ENCODE data around the gene TMPRSS13. TPM values are rescaled to one million over a fixed set of nuclear protein-coding genes. Genes with fewer than 3 reads are reported as not detected.
A peak's percentile ranks its signal among the peaks of the same experiment; 100 is the strongest.
"Not testable (repeated sequence)": the region's sequence is repeated elsewhere in the genome, so short reads cannot be mapped to it uniquely, and the experiment has no call there.

The TMPRSS13 gene
- 10 to 100 TPM; 13.5 to 16.7 TPM for polyA plus RNA-seq

DNA sequence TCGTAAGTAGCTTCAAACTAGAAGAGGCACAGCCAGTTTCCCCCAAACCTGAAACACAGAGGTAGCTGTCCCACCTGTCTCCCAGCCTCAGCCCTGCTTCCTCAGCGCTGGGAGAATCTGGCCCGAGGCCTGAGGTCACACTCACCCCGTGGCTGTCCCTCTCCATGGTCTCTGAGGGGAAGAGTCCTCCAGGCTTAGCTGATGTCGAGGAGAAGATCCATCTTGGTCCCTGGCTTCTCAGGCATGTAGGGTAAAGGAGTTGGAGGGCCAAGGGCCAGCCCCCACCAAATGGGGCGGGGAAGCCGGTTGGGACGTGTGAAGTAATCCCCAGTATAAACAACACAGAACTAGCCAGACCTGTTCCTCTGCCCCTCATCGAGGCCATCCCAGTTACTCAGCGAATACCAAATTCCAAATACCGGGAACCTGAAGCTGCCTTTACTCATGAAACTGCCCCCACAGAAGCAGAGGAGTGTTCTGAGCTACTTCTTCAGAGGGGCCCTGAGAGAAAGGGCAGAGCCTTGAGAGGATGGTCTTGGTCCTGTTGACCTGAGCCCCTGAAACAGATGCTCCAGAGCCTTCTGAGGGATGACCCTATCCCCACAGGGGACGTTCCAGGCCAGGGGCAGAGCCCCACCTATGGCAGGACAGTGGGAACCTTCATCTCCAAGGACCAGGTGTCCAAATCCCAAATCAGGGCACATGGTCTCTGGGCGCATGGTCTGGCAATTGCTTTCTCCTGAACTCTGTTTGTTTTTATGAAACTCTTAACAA, at the start of gene TMPRSS13:
Gene TMPRSS13 (minus strand): TSS at position 261 of the 774 bp plus-strand sequence. CDS start 95 bp downstream, at position 166.
- Histone ChIP-seq H3K4me3 (ENCODE audit: low read depth in 1 of 2, low read length in 2 of 2) (peak within 1 kb of the TSS; percentile 53 to 59), H3K4me1 (ENCODE audit: control insufficient read depth in 2 of 2, insufficient read depth in 2 of 2, low read length in 1 of 2) (peaks cover 4 to 11% of the 10 kb centered on the region in 2 donors), H3K27me3 (ENCODE audit: control insufficient read depth in 1 of 2, insufficient read depth in 2 of 2, low read length in 2 of 2) (no peaks in the 10 kb centered on the region), H3K27ac (ENCODE audit: low read depth in 2 of 2, low read length in 1 of 2) (peak within 1 kb of the TSS; percentile 46 to 86), H3K36me3 (ENCODE audit: control insufficient read depth in 2 of 2, insufficient read depth in 2 of 2, low read length in 1 of 2) (no peaks in the 10 kb centered on the region), H3K9me3 (ENCODE audit: control insufficient read depth in 2 of 2, insufficient read depth in 1 of 2, low read depth in 1 of 2, low read length in 1 of 2) (no peaks in the 10 kb centered on the region)
- WGBS, 2 donors, result 42 to 46% methylated on average over 13 of the region's 13 CpGs

GRCh38 chr11:117978991-117979390, 49.8 kb upstream of the TMPRSS13 start:
- Histone ChIP-seq H3K9me3 (ENCODE audit: control insufficient read depth in 2 of 2, insufficient read depth in 1 of 2, low read depth in 1 of 2, low read length in 1 of 2) (no peaks in the 10 kb centered on the region), H3K4me3 (ENCODE audit: low read depth in 1 of 2, low read length in 2 of 2) (no peak overlapping the region), H3K27ac (ENCODE audit: low read depth in 2 of 2, low read length in 1 of 2) (no peak overlapping the region), H3K36me3 (ENCODE audit: control insufficient read depth in 2 of 2, insufficient read depth in 2 of 2, low read length in 1 of 2) (no peaks in the 10 kb centered on the region), H3K4me1 (ENCODE audit: control insufficient read depth in 2 of 2, insufficient read depth in 2 of 2, low read length in 1 of 2) (peaks cover 0 to 7% of the 10 kb centered on the region in 2 donors), H3K27me3 (ENCODE audit: control insufficient read depth in 1 of 2, insufficient read depth in 2 of 2, low read length in 2 of 2) (no peaks in the 10 kb centered on the region)
- 72 to 78% methylated on average over 4 of the region's 4 CpGs for WGBS, 2 donors

GRCh38 chr11:117978291-117978910, 49.2 kb upstream of the TMPRSS13 start:
- WGBS, 2 donors, result 91 to 94% methylated on average over 22 to 36 of the region's 36 CpGs

GRCh38 chr11:117977612-117978264, 48.5 kb upstream of the TMPRSS13 start:
- 89 to 90% methylated on average over 23 of the region's 23 CpGs for WGBS, 2 donors
- H3K9me3 ChIP-seq (ENCODE audit: control insufficient read depth in 2 of 2, insufficient read depth in 1 of 2, low read depth in 1 of 2, low read length in 1 of 2); H3K27me3 ChIP-seq (ENCODE audit: control insufficient read depth in 1 of 2, insufficient read depth in 2 of 2, low read length in 2 of 2); H3K4me3 ChIP-seq (ENCODE audit: low read depth in 1 of 2, low read length in 2 of 2); H3K36me3 ChIP-seq (ENCODE audit: control insufficient read depth in 2 of 2, insufficient read depth in 2 of 2, low read length in 1 of 2); H3K27ac ChIP-seq (ENCODE audit: low read depth in 2 of 2, low read length in 1 of 2); H3K4me1 ChIP-seq (ENCODE audit: control insufficient read depth in 2 of 2, insufficient read depth in 2 of 2, low read length in 1 of 2): not testable (repeated sequence)

More at GRCh38 chr11:117978291-117978910, 49.2 kb upstream of the TMPRSS13 start:
- H3K4me1 ChIP-seq (ENCODE audit: control insufficient read depth in 2 of 2, insufficient read depth in 2 of 2, low read length in 1 of 2); H3K4me3 ChIP-seq (ENCODE audit: low read depth in 1 of 2, low read length in 2 of 2); H3K36me3 ChIP-seq (ENCODE audit: control insufficient read depth in 2 of 2, insufficient read depth in 2 of 2, low read length in 1 of 2); H3K27me3 ChIP-seq (ENCODE audit: control insufficient read depth in 1 of 2, insufficient read depth in 2 of 2, low read length in 2 of 2); H3K9me3 ChIP-seq (ENCODE audit: control insufficient read depth in 2 of 2, insufficient read depth in 1 of 2, low read depth in 1 of 2, low read length in 1 of 2); H3K27ac ChIP-seq (ENCODE audit: low read depth in 2 of 2, low read length in 1 of 2): not testable (repeated sequence)

DNA sequence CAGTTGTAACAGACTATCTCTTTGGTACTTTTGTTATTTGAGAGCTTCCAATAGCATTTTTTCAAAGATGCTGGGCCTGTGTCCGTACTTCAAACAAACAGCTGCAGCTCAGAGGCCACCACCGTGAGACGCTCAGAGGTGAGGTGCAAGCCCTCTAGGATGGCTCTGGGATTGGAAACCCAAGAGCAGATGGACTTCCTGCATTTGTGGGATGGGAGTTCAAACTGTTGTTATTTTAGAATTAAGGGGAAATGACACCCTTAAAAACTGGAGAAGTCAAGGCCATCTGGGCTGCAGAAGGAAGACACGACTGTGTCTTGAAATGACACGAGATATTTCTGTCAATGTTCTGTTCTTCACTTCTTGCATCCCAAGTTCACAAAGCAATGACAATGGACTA, 47.8 kb upstream of the TMPRSS13 start:
- 82 to 86% methylated on average over 5 of the region's 5 CpGs for WGBS, 2 donors
- no peak overlapping the region for H3K27ac ChIP-seq (ENCODE audit: low read depth in 2 of 2, low read length in 1 of 2)
- no peaks in the 10 kb centered on the region for H3K36me3 ChIP-seq (ENCODE audit: control insufficient read depth in 2 of 2, insufficient read depth in 2 of 2, low read length in 1 of 2)
- no peaks in the 10 kb centered on the region for H3K9me3 ChIP-seq (ENCODE audit: control insufficient read depth in 2 of 2, insufficient read depth in 1 of 2, low read depth in 1 of 2, low read length in 1 of 2)
- no peaks in the 10 kb centered on the region for H3K27me3 ChIP-seq (ENCODE audit: control insufficient read depth in 1 of 2, insufficient read depth in 2 of 2, low read length in 2 of 2)
- peaks cover 0 to 7% of the 10 kb centered on the region in 2 donors for H3K4me1 ChIP-seq (ENCODE audit: control insufficient read depth in 2 of 2, insufficient read depth in 2 of 2, low read length in 1 of 2)
- no peak overlapping the region for H3K4me3 ChIP-seq (ENCODE audit: low read depth in 1 of 2, low read length in 2 of 2)

DNA sequence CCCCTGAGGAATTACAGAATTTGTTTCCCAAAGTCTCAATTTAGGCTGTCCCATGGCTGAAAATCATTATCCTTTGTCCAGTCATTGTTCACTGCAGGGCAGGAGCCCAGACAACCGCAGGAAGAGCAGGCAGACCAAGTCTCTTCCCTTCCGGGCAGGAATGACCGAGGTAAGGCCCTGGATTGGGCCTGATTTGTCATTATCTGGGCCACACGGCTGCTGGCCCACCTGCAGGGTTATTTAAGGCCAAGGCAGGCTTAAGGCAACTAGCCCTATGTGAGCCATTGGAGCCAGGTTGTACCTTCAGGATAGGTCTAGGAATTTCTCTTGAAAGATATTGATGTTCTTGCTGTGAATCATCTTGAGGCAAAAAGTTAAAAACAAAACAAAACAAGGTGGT, 47.2 kb upstream of the TMPRSS13 start:
- Histone ChIP-seq H3K27me3 (ENCODE audit: control insufficient read depth in 1 of 2, insufficient read depth in 2 of 2, low read length in 2 of 2) (no peaks in the 10 kb centered on the region), H3K9me3 (ENCODE audit: control insufficient read depth in 2 of 2, insufficient read depth in 1 of 2, low read depth in 1 of 2, low read length in 1 of 2) (no peaks in the 10 kb centered on the region), H3K36me3 (ENCODE audit: control insufficient read depth in 2 of 2, insufficient read depth in 2 of 2, low read length in 1 of 2) (no peaks in the 10 kb centered on the region), H3K4me1 (ENCODE audit: control insufficient read depth in 2 of 2, insufficient read depth in 2 of 2, low read length in 1 of 2) (peaks cover 0 to 7% of the 10 kb centered on the region in 2 donors), H3K4me3 (ENCODE audit: low read depth in 1 of 2, low read length in 2 of 2) (no peak overlapping the region), H3K27ac (ENCODE audit: low read depth in 2 of 2, low read length in 1 of 2) (no peak overlapping the region)
- WGBS, 2 donors, result 92% methylated on average over 4 of the region's 4 CpGs

GRCh38 chr11:117973503-117973860, 44.3 kb upstream of the TMPRSS13 start:
- Histone ChIP-seq H3K27me3 (ENCODE audit: control insufficient read depth in 1 of 2, insufficient read depth in 2 of 2, low read length in 2 of 2) (no peaks in the 10 kb centered on the region), H3K9me3 (ENCODE audit: control insufficient read depth in 2 of 2, insufficient read depth in 1 of 2, low read depth in 1 of 2, low read length in 1 of 2) (no peaks in the 10 kb centered on the region), H3K4me1 (ENCODE audit: control insufficient read depth in 2 of 2, insufficient read depth in 2 of 2, low read length in 1 of 2) (peaks cover 0 to 6% of the 10 kb centered on the region in 2 donors), H3K4me3 (ENCODE audit: low read depth in 1 of 2, low read length in 2 of 2) (no peak overlapping the region), H3K36me3 (ENCODE audit: control insufficient read depth in 2 of 2, insufficient read depth in 2 of 2, low read length in 1 of 2) (no peaks in the 10 kb centered on the region), H3K27ac (ENCODE audit: low read depth in 2 of 2, low read length in 1 of 2) (no peak overlapping the region)
- 93% methylated on average over 4 of the region's 4 CpGs for WGBS, 2 donors

DNA sequence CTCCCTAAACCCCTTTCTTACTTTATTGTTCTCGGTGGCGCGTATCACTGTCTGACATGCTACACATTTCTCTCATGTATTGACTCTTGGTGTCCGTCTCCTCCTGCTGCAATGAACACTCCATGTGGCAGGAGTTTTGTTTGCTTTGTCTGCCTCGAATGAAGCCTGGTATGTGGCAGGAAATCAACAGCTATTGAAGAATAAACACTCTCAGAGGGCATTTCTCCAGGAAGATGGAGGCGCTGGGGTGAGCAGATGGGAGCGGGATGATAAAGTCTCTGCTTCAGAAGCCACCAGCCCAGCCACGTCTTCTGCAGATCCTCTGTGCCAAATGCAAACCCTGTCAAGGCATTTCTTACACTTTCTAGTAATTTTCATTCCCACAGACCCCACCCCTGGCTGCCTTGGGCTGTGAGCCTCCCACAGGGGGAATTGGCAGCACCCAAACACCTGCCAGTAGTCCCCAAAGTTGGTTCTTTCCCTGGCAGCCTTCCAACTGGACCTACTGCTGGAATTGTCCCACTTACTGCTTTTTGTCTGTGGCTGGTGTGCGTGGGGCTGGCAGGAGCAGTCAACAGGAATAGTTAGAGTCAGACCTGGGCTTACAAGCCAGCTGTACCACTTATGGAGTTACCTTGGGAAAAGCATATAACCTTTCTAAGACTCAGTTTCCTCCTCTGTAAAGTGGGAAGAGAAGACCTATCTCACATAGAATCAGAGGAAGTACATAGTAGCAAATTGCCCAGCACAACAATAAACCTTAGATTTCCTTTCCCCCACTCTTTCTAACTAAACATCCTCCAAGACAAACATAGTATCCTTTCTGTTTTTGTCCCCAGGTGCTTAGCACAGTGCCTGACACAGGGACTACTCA, 43.7 kb upstream of the TMPRSS13 start:
- Histone ChIP-seq H3K4me3 (ENCODE audit: low read depth in 1 of 2, low read length in 2 of 2) (no peak overlapping the region), H3K27ac (ENCODE audit: low read depth in 2 of 2, low read length in 1 of 2) (no peak overlapping the region), H3K36me3 (ENCODE audit: control insufficient read depth in 2 of 2, insufficient read depth in 2 of 2, low read length in 1 of 2) (no peaks in the 10 kb centered on the region), H3K4me1 (ENCODE audit: control insufficient read depth in 2 of 2, insufficient read depth in 2 of 2, low read length in 1 of 2) (peaks cover 0 to 6% of the 10 kb centered on the region in 2 donors), H3K9me3 (ENCODE audit: control insufficient read depth in 2 of 2, insufficient read depth in 1 of 2, low read depth in 1 of 2, low read length in 1 of 2) (no peaks in the 10 kb centered on the region), H3K27me3 (ENCODE audit: control insufficient read depth in 1 of 2, insufficient read depth in 2 of 2, low read length in 2 of 2) (no peaks in the 10 kb centered on the region)
- 35 to 42% methylated on average over 9 of the region's 9 CpGs for WGBS, 2 donors

DNA sequence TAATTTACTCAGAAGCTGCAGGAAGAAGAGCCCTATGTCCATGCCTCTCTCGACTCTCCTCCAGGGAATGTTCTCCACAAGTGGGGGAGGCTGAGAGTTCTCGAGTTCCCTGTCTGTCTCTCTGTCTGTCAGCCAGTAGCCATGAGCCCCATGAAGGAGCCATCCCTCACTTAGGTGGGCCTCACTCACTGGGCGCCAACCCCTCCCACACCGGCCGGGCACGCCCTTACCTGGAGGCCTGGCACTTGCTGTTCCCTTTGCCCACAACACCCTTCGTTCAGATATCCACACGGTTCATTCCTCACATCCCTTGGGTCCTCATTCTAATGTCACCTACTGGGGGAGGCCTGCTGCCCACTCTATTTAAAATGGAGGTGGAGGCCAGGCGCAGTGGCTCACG, 42.8 kb upstream of the TMPRSS13 start:
- 82 to 84% methylated on average over 10 of the region's 10 CpGs for WGBS, 2 donors
- no peak overlapping the region for H3K4me3 ChIP-seq (ENCODE audit: low read depth in 1 of 2, low read length in 2 of 2)
- H3K36me3 ChIP-seq (ENCODE audit: control insufficient read depth in 2 of 2, insufficient read depth in 2 of 2, low read length in 1 of 2), result no peaks in the 10 kb centered on the region
- no peak overlapping the region for H3K27ac ChIP-seq (ENCODE audit: low read depth in 2 of 2, low read length in 1 of 2)
- H3K9me3 ChIP-seq (ENCODE audit: control insufficient read depth in 2 of 2, insufficient read depth in 1 of 2, low read depth in 1 of 2, low read length in 1 of 2), result no peaks in the 10 kb centered on the region
- H3K4me1 ChIP-seq (ENCODE audit: control insufficient read depth in 2 of 2, insufficient read depth in 2 of 2, low read length in 1 of 2), result peaks cover 0 to 6% of the 10 kb centered on the region in 2 donors
- H3K27me3 ChIP-seq (ENCODE audit: control insufficient read depth in 1 of 2, insufficient read depth in 2 of 2, low read length in 2 of 2), result no peaks in the 10 kb centered on the region
